ENCODE data around the gene LIN52. TPM values are rescaled to one million over a fixed set of nuclear protein-coding genes. Genes with fewer than 3 reads are reported as not detected.
A peak's percentile ranks its signal among the peaks of the same experiment; 100 is the strongest.

Gene LIN52
- total RNA-seq, 1 donor from 2014 or later = 13.4 TPM

- Mint-ChIP-seq H3K36me3 (ENCODE audit: insufficient read depth) (no peaks in the 10 kb centered on the region), H3K4me1 (ENCODE audit: low read depth) (peaks cover 8% of the 10 kb centered on the region), H3K4me3 (ENCODE audit: low read depth) (no peak overlapping the region), H3K9me3 (ENCODE audit: low read depth) (no peaks in the 10 kb centered on the region), H3K27ac (no peak overlapping the region), H3K27me3 (peaks cover 78% of the 10 kb centered on the region)
- TF ChIP-seq, protein P1, sequence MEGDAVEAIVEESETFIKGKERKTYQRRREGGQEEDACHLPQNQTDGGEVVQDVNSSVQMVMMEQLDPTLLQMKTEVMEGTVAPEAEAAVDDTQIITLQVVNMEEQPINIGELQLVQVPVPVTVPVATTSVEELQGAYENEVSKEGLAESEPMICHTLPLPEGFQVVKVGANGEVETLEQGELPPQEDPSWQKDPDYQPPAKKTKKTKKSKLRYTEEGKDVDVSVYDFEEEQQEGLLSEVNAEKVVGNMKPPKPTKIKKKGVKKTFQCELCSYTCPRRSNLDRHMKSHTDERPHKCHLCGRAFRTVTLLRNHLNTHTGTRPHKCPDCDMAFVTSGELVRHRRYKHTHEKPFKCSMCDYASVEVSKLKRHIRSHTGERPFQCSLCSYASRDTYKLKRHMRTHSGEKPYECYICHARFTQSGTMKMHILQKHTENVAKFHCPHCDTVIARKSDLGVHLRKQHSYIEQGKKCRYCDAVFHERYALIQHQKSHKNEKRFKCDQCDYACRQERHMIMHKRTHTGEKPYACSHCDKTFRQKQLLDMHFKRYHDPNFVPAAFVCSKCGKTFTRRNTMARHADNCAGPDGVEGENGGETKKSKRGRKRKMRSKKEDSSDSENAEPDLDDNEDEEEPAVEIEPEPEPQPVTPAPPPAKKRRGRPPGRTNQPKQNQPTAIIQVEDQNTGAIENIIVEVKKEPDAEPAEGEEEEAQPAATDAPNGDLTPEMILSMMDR (IDR thresholded peaks at IDR 0.05; ENCODE audit: unreplicated experiment) = peak; percentile 45
- no peak for DNase-seq (ENCODE audit: low spot score, unreplicated experiment)
Observed at GRCh38 chr14:74244115-74244514, 159.4 kb downstream of the LIN52 start.

- Mint-ChIP-seq H3K27ac (no peak overlapping the region), H3K36me3 (ENCODE audit: insufficient read depth) (no peaks in the 10 kb centered on the region), H3K9me3 (ENCODE audit: low read depth) (no peaks in the 10 kb centered on the region), H3K27me3 (peaks cover 73% of the 10 kb centered on the region), H3K4me3 (ENCODE audit: low read depth) (no peak overlapping the region), H3K4me1 (ENCODE audit: low read depth) (peaks cover 9% of the 10 kb centered on the region)
- no peak for DNase-seq (ENCODE audit: low spot score, unreplicated experiment)
- TF ChIP-seq, protein P1 (IDR thresholded peaks at IDR 0.05; ENCODE audit: unreplicated experiment) = no peak
Observed at GRCh38 chr14:74245292-74245691, 160.5 kb downstream of the LIN52 start.

GRCh38 chr14:74246542-74246941, 161.8 kb downstream of the LIN52 start:
- Mint-ChIP-seq H3K27me3 (peaks cover 63% of the 10 kb centered on the region), H3K4me3 (ENCODE audit: low read depth) (no peak overlapping the region), H3K4me1 (ENCODE audit: low read depth) (peaks cover 9% of the 10 kb centered on the region), H3K9me3 (ENCODE audit: low read depth) (no peaks in the 10 kb centered on the region), H3K27ac (no peak overlapping the region), H3K36me3 (ENCODE audit: insufficient read depth) (no peaks in the 10 kb centered on the region)
- TF ChIP-seq, protein P1 (IDR thresholded peaks at IDR 0.05; ENCODE audit: unreplicated experiment) = no peak
- no peak for DNase-seq (ENCODE audit: low spot score, unreplicated experiment)

- no peak overlapping the region for H3K4me3 Mint-ChIP-seq (ENCODE audit: low read depth)
- TF ChIP-seq, protein P1 (IDR thresholded peaks at IDR 0.05; ENCODE audit: unreplicated experiment) = no peak
- peak overlapping the region; percentile 16 for H3K27ac Mint-ChIP-seq
- DNase-seq (ENCODE audit: low spot score, unreplicated experiment) = no peak
- no peaks in the 10 kb centered on the region for H3K9me3 Mint-ChIP-seq (ENCODE audit: low read depth)
- H3K4me1 Mint-ChIP-seq (ENCODE audit: low read depth) = peaks cover 5% of the 10 kb centered on the region
- no peaks in the 10 kb centered on the region for H3K36me3 Mint-ChIP-seq (ENCODE audit: insufficient read depth)
- H3K27me3 Mint-ChIP-seq = peaks cover 58% of the 10 kb centered on the region
Observed at GRCh38 chr14:74248017-74248416, 163.3 kb downstream of the LIN52 start.

DNA sequence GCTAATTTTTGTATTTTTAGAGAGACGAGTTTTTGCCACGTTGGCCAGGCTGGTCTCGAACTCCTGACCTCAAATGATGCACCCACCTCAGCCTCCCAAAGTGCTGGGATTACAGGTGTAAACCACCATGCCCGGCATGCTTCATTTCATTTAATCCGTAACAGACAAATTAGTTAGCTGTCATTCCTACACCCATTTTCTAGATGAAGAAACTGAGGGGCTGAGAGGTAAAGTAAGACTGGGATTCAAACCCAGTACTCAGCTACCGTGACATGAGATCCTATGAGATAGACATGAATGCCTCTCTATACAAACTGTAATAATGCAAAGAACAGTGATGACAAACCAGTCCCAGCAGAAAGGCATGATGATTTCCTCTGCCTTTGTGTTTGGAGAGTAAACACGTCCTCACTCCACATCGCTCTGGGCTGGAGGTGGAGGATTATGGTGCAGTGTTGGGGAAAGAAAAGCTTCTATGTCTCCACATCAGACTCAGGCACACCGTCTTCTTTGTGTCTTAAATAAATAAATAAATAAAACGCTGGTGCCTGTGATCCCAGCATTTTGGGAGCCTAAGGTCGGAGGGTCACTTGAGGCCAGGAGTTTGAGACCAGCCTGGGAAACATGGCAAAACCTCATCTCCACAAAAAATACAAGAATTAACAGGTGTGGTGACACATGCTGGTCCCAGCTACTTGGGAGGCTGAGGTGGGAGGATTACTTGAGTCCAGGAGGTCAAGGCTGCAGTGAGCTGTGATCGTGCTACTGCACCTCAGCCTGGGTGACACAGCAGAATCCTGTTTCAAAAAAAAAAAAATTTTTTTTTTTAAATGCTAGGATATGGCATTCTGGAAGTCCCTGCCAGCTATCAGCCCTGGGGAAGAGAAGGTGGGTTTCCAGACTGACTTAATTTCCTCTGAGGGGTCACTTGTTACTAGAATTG, 164.9 kb downstream of the LIN52 start:
- Mint-ChIP-seq H3K9me3 (ENCODE audit: low read depth) (no peaks in the 10 kb centered on the region), H3K4me1 (ENCODE audit: low read depth) (peaks cover 5% of the 10 kb centered on the region), H3K27me3 (peaks cover 49% of the 10 kb centered on the region), H3K4me3 (ENCODE audit: low read depth) (no peak overlapping the region), H3K36me3 (ENCODE audit: insufficient read depth) (no peaks in the 10 kb centered on the region), H3K27ac (no peak overlapping the region)
- TF ChIP-seq, protein P1 (IDR thresholded peaks at IDR 0.05; ENCODE audit: unreplicated experiment) = no peak
- no peak for DNase-seq (ENCODE audit: low spot score, unreplicated experiment)

Other genes with a start within 250 kb of the LIN52 start
- gene PTGR2, start 233.1 kb upstream of the LIN52 start, total RNA-seq = 6.9 and 11.0 TPM in 2 replicates
- 49.9 and 53.3 TPM in 2 replicates for gene ZNF410, start 198.1 kb upstream of the LIN52 start, total RNA-seq
- 3.4 and 3.7 TPM in 2 replicates for gene FAM161B, start 134.9 kb upstream of the LIN52 start, total RNA-seq
- 20.8 and 22.9 TPM in 2 replicates for gene COQ6, start 134.7 kb upstream of the LIN52 start, total RNA-seq
- gene ENTPD5, start 65.7 kb upstream of the LIN52 start, total RNA-seq = 13.9 and 14.2 TPM in 2 replicates
- gene BBOF1, start 65.6 kb upstream of the LIN52 start, total RNA-seq = 4.5 and 5.6 TPM in 2 replicates
- 55.4 and 57.3 TPM in 2 replicates for gene ALDH6A1, start 503 bp upstream of the LIN52 start, total RNA-seq
- gene VSX2, start 154.5 kb downstream of the LIN52 start, total RNA-seq = not detected in 2 replicates
- 155 and 158 TPM in 2 replicates for gene ABCD4, start 218.0 kb downstream of the LIN52 start, total RNA-seq